Ovary (tissue), 9 donors: ENCODE results near the gene GATD1. TPM values are rescaled to one million over a fixed set of nuclear protein-coding genes. Genes with fewer than 3 reads are reported as not detected.

Experiments
- DNase-seq, 5 donors: peaks; one replicate each; pipeline ENCODE4 v3.0.0-alpha.2; 2019 to 2020
- H3K27ac ChIP-seq, 2 donors: fragments of 200-600 bp; one replicate each; pipeline versions ENCODE4 v1.5.1 to v1.8.0; 2019 to 2022
- H3K27me3 ChIP-seq: fragments of 200-600 bp; one replicate; pipeline ENCODE4 v1.8.0; 2022
- H3K36me3 ChIP-seq: fragments of 200-600 bp; sonication (generic); one replicate; pipeline ENCODE4 v1.5.1; 2019
- H3K4me1 ChIP-seq: one replicate; pipeline ENCODE4 v1.8.1; 2013; ENCODE audit warnings: mild to moderate bottlenecking, moderate library complexity; ENCODE audit not compliant: insufficient read depth
- H3K4me3 ChIP-seq: fragments of 200-600 bp; sonication (generic); one replicate; pipeline ENCODE4 v1.5.1; 2017
- H3K9me3 ChIP-seq, 2 donors: fragments of 200-600 bp in 1 of 2; sonication (generic) in 1 of 2; one replicate each; pipeline versions ENCODE4 v1.5.1 to v1.8.1; 2013 to 2019; ENCODE audit warnings: mild to moderate bottlenecking in 1 of 2, moderate library complexity in 1 of 2
- CTCF ChIP-seq, 3 donors: fragments of 450-650 bp in 2 of 3; fragments of 200-600 bp in 1 of 3; IDR thresholded peaks; one replicate each; pipeline versions ENCODE4 v1.5.1 to v1.8.0; 2016 to 2022; ENCODE audit warnings: antibody characterized with exemption in 3 of 3, mild to moderate bottlenecking in 1 of 3
- EP300 ChIP-seq: sonication (generic); formaldehyde crosslinking; IDR thresholded peaks from one replicate; pipeline ENCODE4 v1.6.1; 2017; ENCODE audit warnings: antibody characterized with exemption
- POLR2A ChIP-seq: fragments of 450-650 bp; IDR thresholded peaks from one replicate; pipeline ENCODE4 v1.6.1; 2017; ENCODE audit warnings: antibody characterized with exemption, mild to moderate bottlenecking, moderate library complexity
- WGBS, 3 donors: extraction: QIAGEN DNeasy Blood & Tissue Kit in 1 of 3; methylation state at CpG; one replicate each; pipeline versions ENCODE4 v1.1.5 to v1.1.7; 2013 to 2017; 5-methylcytosine and 5-hydroxymethylcytosine counted together
- intact Hi-C, 4 donors: fragments of 100-400 bp; cut with DNase I; formaldehyde crosslinking; loops; one replicate each; pipeline versions ENCODE4 v1.11.0 to v1.15.1; 2022 to 2023
- polyA plus RNA-seq, 2 donors: library from polyadenylated mRNA; stranded (reverse); fragments of 200-250 nt in 1 of 2; fragments of 350-450 nt in 1 of 2; fragmentation: Illumina TruSeq in 1 of 2; extraction: RNeasy Lipid Tissue Mini Kit (QIAGEN cat#74804) in 1 of 2; gene quantifications; one replicate each; pipeline ENCODE4 v1.2.3, GENCODE V29; 2013 to 2014
- total RNA-seq, 7 donors: library from RNA; depleted of rRNA in 2 of 7; stranded (reverse); fragments of >200 nt in 2 of 7; fragmentation: NEBNext Ultra II Directional in 3 of 7; extraction: Animal tissue kit (Norgen Biotek cat#: 25700) in 3 of 7; gene quantifications; one replicate each; pipeline versions ENCODE4 v1.1.0 to v1.2.4, GENCODE V29; 2016 to 2023
- donor health status: DM: no; HTN: no; CAD: no; lungs with moderate emphysema.
- donor health status: DM: no; HTN: no; CAD: no.
- donor health status: Bipolar disorder and iron deficiency.
- donor health status: DM: yes; HTN: yes; CAD: no.
- donor health status: DM: no; HTN: no; CAD: no.
- donor health status: DM: yes; HTN: yes; CAD: no.

Gene GATD1
- total and polyA plus RNA-seq, 9 donors = 9.4 to 79.8 (median 56.6) TPM

GRCh38 chr11:824942-825341, 47.7 kb upstream of the GATD1 start:
- TF ChIP-seq EP300 = no peak
- TF ChIP-seq CTCF (IDR thresholded peaks at IDR 0.05) = no peak
- TF ChIP-seq POLR2A = no peak
- intact Hi-C loops = no loop called here
- 81 to 86% (median 81%) methylated on average over 11 of the region's 11 CpGs for WGBS, 3 donors
- peaks cover 13% of the 10 kb centered on the region for H3K4me1 ChIP-seq
- no peaks in the 10 kb centered on the region for H3K27me3 ChIP-seq
- H3K27ac ChIP-seq = no peak overlapping the region
- H3K4me3 ChIP-seq = no peak overlapping the region
- peaks cover 2% of the 10 kb centered on the region for H3K36me3 ChIP-seq
- no peaks in the 10 kb centered on the region for H3K9me3 ChIP-seq
- DNase-seq = no peak

GRCh38 chr11:824292-824880, 47.1 kb upstream of the GATD1 start:
- intact Hi-C loops = no loop called here
- H3K36me3 ChIP-seq = peaks cover 2% of the 10 kb centered on the region
- 78 to 87% (median 84%) methylated on average over 39 to 59 of the region's 59 CpGs for WGBS, 3 donors
- no peaks in the 10 kb centered on the region for H3K27me3 ChIP-seq
- H3K27ac ChIP-seq = no peak overlapping the region
- H3K4me3 ChIP-seq = no peak overlapping the region
- peaks cover 10% of the 10 kb centered on the region for H3K4me1 ChIP-seq
- H3K9me3 ChIP-seq = no peaks in the 10 kb centered on the region
- no peak for DNase-seq
- TF ChIP-seq CTCF (IDR thresholded peaks at IDR 0.05) (no peak), POLR2A (no peak), EP300 (no peak)

- peaks cover 2% of the 10 kb centered on the region for H3K36me3 ChIP-seq
- H3K27me3 ChIP-seq = no peaks in the 10 kb centered on the region
- no peak for TF ChIP-seq EP300
- TF ChIP-seq CTCF (IDR thresholded peaks at IDR 0.05) = no peak
- no peak for TF ChIP-seq POLR2A
- H3K27ac ChIP-seq = no peak overlapping the region
- intact Hi-C loops = no loop called here
- peaks cover 14% of the 10 kb centered on the region for H3K4me1 ChIP-seq
- WGBS, 3 donors = 84 to 88% (median 85%) methylated on average over 53 of the region's 53 CpGs
- H3K4me3 ChIP-seq = no peak overlapping the region
- no peaks in the 10 kb centered on the region for H3K9me3 ChIP-seq
- DNase-seq = no peak
Observed at GRCh38 chr11:823441-824291, 46.4 kb upstream of the GATD1 start.

GRCh38 chr11:821512-822371, 44.5 kb upstream of the GATD1 start:
- no peaks in the 10 kb centered on the region for H3K9me3 ChIP-seq
- intact Hi-C loops = no loop called here
- TF ChIP-seq POLR2A (no peak), EP300 (no peak), CTCF (IDR thresholded peaks at IDR 0.05) (no peak)
- no peaks in the 10 kb centered on the region for H3K27me3 ChIP-seq
- no peak overlapping the region for H3K4me3 ChIP-seq
- no peak overlapping the region for H3K27ac ChIP-seq
- WGBS, 3 donors = 77 to 79% (median 78%) methylated on average over 20 to 22 of the region's 22 CpGs
- DNase-seq = peak in 2 of 5 donors; percentile 50 to 62
- peaks cover 2% of the 10 kb centered on the region for H3K36me3 ChIP-seq
- H3K4me1 ChIP-seq = peaks cover 14% of the 10 kb centered on the region
